ENCODE results near the gene TDRD15. TPM values are rescaled to one million over a fixed set of nuclear protein-coding genes. Genes with fewer than 3 reads are reported as not detected.

The TDRD15 gene
- polyA plus RNA-seq, 1 of the 3 experiments (the other 2 are of a cell fraction), result not detected

GRCh38 chr2:21118302-21118920 lies 5.4 kb upstream of the TDRD15 start:
- 31% methylated on average over 3 of the region's 3 CpGs for WGBS (ENCODE audit: low lambda C conversion rate)
- Histone ChIP-seq H3K27ac (ENCODE audit: low read depth in 2 of 2, low read length in 1 of 2) (no peak overlapping the region), H3K27me3 (ENCODE audit: insufficient read depth) (no peaks in the 10 kb centered on the region), H3F3A (replicated peaks; ENCODE audit: insufficient read depth) (no peaks in the 10 kb centered on the region), H3K36me3 (replicated peaks in 1 of 2; ENCODE audit: control insufficient read depth in 1 of 2, insufficient read depth in 2 of 2, low read length in 1 of 2) (no peaks in the 10 kb centered on the region), H3K9ac (no peak overlapping the region), H3K4me1 (ENCODE audit: control insufficient read depth in 1 of 2, insufficient read depth in 2 of 2, low read depth in 1 of 2, low read length in 1 of 2) (no peaks in the 10 kb centered on the region), H3K9me2 (no peaks in the 10 kb centered on the region), H3K4me3 (ENCODE audit: low read depth in 2 of 2, low read length in 1 of 2) (no peak overlapping the region), H2AFZ (ENCODE audit: low read depth) (no peak overlapping the region), H3K9me3 (no peaks in the 10 kb centered on the region), H4K20me1 (ENCODE audit: insufficient read depth) (no peaks in the 10 kb centered on the region), H3K4me2 (no peak overlapping the region), H3K79me2 (ENCODE audit: insufficient read depth) (no peaks in the 10 kb centered on the region)
- peak; percentile 75 for DNase-seq
- POLR2A ChIA-PET, result no interaction called here
- CTCF ChIA-PET, result interaction anchor here (0.5 to 12.9 kb wide), 41 partner anchors 8 to 575 kb away, joined by 3 to 315 read pairs (median 5); partner anchors contain the start of gene APOB
- TF ChIP-seq EZH2phosphoT487 (IDR thresholded peaks at IDR 0.05; ENCODE audit: borderline replicate concordance, low read depth) (no peak), MXI1 (IDR thresholded peaks at IDR 0.05; ENCODE audit: low read depth, low read length) (no peak), USF1 (IDR thresholded peaks at IDR 0.05; ENCODE audit: borderline replicate concordance, low read depth) (no peak), SMC3 (IDR thresholded peaks at IDR 0.05; ENCODE audit: low read depth, low read length) (peak; percentile 84), RCOR1 (IDR thresholded peaks at IDR 0.05; ENCODE audit: low read length) (no peak), ZBTB33 (IDR thresholded peaks at IDR 0.05; ENCODE audit: borderline replicate concordance, low read depth) (no peak), RAD21 (IDR thresholded peaks at IDR 0.05; ENCODE audit: low read length) (peak; percentile 97), RXRA (IDR thresholded peaks at IDR 0.05; ENCODE audit: borderline replicate concordance, low read depth) (no peak), GATA2 (CRISPR knock-in tag; IDR thresholded peaks at IDR 0.05) (peak; percentile 59; the same call in 1 of the 2 replicates), YY1 (IDR thresholded peaks at IDR 0.05; ENCODE audit: low read depth) (no peak), REST (IDR thresholded peaks at IDR 0.05; ENCODE audit: low read depth, low read length) (no peak), SIN3A (IDR thresholded peaks at IDR 0.05; ENCODE audit: borderline replicate concordance, low read depth, low read length) (no peak), IRF3 (IDR thresholded peaks at IDR 0.05; ENCODE audit: low read depth, low read length) (no peak), CTCF (IDR thresholded peaks at IDR 0.05) (peak; percentile 70), TCF12 (IDR thresholded peaks at IDR 0.05) (no peak), EP300 (IDR thresholded peaks at IDR 0.05; ENCODE audit: borderline replicate concordance in 1 of 2, low read depth in 1 of 2, low read length in 1 of 2) (no peak), NFIC (IDR thresholded peaks at IDR 0.05; ENCODE audit: borderline replicate concordance) (no peak), FOSL2 (IDR thresholded peaks at IDR 0.05; ENCODE audit: borderline replicate concordance, low read depth) (no peak), FOXJ3 (CRISPR knock-in tag; IDR thresholded peaks at IDR 0.05) (no peak), ELF1 (IDR thresholded peaks at IDR 0.05) (no peak)

All from SK-N-SH (cell line).